ENCODE measurements around the gene KDM2B.

Gene KDM2B

DNA sequence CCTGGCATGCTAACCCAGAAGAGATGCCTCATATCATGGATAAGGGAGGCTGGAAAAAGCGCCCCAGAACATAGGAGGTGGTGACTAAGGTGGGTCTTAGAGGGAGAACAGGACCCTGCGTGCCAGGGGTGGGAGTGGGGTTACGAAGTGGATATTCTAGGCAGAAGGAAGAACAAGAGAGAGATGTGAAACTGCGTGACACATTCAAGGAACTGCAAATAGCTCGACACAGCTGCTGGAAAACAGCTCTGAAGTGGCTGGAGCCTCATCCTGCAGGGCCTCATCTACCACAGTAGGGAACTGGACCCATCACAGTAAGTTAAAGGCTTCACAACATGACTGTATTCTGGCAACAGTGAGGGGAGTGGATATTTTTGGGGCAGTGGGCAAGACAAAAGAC, 119.8 kb downstream of the KDM2B start:
- TF ChIP-seq, protein P1, sequence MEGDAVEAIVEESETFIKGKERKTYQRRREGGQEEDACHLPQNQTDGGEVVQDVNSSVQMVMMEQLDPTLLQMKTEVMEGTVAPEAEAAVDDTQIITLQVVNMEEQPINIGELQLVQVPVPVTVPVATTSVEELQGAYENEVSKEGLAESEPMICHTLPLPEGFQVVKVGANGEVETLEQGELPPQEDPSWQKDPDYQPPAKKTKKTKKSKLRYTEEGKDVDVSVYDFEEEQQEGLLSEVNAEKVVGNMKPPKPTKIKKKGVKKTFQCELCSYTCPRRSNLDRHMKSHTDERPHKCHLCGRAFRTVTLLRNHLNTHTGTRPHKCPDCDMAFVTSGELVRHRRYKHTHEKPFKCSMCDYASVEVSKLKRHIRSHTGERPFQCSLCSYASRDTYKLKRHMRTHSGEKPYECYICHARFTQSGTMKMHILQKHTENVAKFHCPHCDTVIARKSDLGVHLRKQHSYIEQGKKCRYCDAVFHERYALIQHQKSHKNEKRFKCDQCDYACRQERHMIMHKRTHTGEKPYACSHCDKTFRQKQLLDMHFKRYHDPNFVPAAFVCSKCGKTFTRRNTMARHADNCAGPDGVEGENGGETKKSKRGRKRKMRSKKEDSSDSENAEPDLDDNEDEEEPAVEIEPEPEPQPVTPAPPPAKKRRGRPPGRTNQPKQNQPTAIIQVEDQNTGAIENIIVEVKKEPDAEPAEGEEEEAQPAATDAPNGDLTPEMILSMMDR (IDR thresholded peaks at IDR 0.05; ENCODE audit: borderline replicate concordance, insufficient read depth, low read depth, low read length), result no peak
- H3K4me3 ChIP-seq (ENCODE audit: low read depth, low read length), result no peak overlapping the region

DNA sequence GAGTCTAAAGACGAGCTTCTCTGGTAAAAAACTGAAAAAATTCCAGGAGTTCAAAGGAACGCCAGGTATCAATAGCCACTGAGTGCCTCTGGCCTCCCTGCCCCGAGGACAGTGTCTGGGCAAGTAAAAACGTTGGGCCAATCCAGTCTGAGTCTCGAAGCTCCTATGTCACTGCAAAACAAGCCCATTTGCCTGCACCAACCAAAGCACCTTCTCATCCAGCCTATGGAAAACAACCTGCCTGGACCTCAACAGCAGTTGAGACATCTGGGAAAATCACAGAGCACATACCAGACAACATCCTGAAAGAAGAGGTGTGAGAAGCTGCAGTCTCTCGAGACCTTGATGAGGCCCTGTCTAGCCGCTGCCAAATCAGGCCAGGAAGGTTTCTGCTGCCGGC, 124.3 kb downstream of the KDM2B start:
- H3K4me3 ChIP-seq (ENCODE audit: low read depth, low read length), result no peak overlapping the region
- TF ChIP-seq, protein P1 (IDR thresholded peaks at IDR 0.05; ENCODE audit: borderline replicate concordance, insufficient read depth, low read depth, low read length), result no peak

DNA sequence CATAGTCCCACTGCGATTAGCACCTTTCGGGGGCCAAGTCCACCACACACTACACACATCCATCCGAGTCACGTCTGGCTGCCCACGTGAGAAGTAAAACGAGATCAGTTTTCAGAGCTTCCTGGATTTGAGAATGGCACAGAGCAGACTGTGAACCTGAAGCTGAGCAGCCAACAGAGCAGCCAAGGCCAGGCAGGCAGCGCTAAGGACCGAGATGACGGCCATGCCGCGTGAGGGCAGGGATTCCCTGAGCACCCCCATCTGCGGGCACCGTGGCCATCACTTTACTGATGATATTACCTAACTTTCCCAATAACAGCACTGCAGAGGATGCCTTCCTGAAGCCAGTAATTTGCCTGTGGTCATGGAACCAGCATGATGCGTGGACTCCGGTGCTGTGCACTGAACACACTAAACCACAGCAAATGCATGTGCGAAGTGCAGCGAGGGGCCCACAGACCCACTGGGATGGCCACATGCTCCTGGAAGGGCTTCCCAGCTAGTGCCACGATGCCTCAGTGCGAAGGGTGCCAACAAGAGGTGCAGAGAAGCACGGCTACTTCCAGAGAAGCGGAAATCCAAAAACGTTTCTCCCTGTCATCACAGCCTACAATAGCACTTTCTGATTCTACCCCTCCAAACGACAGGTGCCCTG, 124.9 kb downstream of the KDM2B start:
- H3K4me3 ChIP-seq (ENCODE audit: low read depth, low read length), result no peak overlapping the region
- TF ChIP-seq, protein P1 (IDR thresholded peaks at IDR 0.05; ENCODE audit: borderline replicate concordance, insufficient read depth, low read depth, low read length), result no peak

DNA sequence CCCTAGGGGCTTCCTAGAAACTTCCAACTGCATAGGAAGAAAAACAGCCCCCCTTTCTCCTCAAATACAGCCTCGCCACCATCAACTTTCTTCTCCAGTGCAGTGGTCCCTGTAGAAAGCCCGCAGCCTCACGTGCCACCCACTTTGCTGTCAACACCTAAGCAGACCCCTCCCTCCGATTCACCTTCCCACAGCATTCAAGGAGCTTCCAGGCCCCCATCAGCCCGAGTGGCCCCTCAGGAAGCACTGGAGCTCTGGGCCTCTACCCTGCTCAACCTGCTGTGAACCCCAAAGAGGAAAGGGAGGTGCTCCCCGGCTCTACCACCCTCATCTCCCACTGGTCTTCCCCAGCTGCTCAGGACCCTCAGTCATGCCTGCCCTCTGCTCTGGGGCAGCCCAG, 125.9 kb downstream of the KDM2B start:
- TF ChIP-seq, protein P1 (IDR thresholded peaks at IDR 0.05; ENCODE audit: borderline replicate concordance, insufficient read depth, low read depth, low read length), result no peak
- no peak overlapping the region for H3K4me3 ChIP-seq (ENCODE audit: low read depth, low read length)

DNA sequence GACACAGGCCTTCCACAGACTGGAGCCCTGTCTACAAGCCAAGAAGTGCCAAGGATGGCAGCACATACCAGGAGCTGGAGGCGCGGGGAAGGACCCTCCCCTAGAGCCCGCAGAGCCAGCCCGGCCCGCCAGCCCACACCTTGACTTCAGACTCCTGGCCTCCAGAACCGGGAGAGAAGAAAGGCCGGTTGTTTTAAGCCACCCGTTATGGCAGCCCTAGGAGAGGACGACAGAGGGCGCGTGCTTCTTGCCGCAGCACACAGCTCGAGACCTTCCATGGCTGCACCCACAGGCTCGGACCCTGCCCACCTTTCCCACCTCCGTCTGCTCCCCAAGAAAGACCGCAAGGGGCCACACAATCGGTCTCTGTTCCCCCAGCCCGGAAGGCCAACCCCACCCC, 127.2 kb downstream of the KDM2B start:
- no peak overlapping the region for H3K4me3 ChIP-seq (ENCODE audit: low read depth, low read length)
- TF ChIP-seq, protein P1 (IDR thresholded peaks at IDR 0.05; ENCODE audit: borderline replicate concordance, insufficient read depth, low read depth, low read length), result no peak

DNA sequence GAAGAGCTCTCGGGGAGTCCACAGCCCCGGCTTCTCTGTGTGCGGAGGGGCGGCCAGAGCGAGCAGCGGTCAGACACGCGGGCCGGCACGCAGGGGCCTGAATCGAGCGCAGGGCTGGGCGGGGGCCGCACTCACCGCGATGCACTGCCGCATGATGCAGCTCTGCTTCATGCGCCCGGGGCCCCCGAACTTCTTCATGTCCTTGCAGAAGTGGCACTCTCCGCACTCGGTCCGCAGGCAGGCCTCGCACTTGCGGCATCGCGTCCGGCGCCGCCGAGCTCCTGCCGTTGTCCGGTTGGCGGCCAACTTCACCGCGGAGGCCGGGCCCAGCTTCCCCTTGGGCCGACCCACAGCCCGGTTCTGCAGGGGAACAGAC, 127.8 kb downstream of the KDM2B start:
- TF ChIP-seq, protein P1 (IDR thresholded peaks at IDR 0.05; ENCODE audit: borderline replicate concordance, insufficient read depth, low read depth, low read length), result no peak
- no peak overlapping the region for H3K4me3 ChIP-seq (ENCODE audit: low read depth, low read length)

DNA sequence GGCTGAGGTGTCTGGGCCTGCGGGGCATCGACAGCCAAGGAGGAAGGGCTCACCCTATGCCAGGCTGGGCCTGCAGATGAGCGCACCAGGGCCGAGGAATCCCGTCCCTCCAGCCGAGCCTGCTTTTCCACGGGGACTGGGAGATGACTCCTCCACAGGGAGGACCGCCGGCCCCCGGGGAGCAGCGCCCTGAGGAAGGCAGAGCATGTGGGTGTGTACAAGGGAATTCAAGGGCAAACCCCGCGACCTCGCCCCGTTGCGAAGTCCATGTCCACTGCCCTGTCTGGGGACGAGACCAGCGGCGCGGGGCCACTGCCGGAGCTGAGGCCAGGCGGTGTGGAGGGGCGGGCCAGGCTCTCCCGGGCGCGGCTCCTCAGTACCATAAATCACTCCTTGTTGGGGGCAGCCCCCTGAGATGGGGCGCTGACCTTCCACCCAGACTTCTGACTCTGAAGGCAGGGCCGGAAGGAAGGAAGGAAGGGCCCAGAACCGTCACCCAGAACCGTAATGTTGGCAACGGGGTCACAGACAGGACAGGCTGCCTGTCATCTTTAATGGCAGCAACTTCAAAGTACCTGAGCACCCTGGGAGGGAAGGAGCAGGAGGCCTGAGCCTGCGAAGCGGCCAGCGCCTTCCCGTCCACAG, 128.4 kb downstream of the KDM2B start:
- no peak overlapping the region for H3K4me3 ChIP-seq (ENCODE audit: low read depth, low read length)
- TF ChIP-seq, protein P1 (IDR thresholded peaks at IDR 0.05; ENCODE audit: borderline replicate concordance, insufficient read depth, low read depth, low read length), result no peak
